EH (cell line): ENCODE results near the gene MTCL3.

Source experiments
- DNase-seq: peaks from one replicate; pipeline ENCODE4 v3.0.0-alpha.2; 2015; ENCODE audit warnings: low read depth

Gene MTCL3

GRCh38 chr6:127518710-127519468 lies at the start of gene MTCL3:
Gene MTCL3, minus strand, starts transcription at chr6:127519335.
- DNase-seq: peak; percentile 49

GRCh38 chr6:127567476-127567875 lies 48.3 kb upstream of the MTCL3 start:
- no peak for DNase-seq

GRCh38 chr6:127566651-127567050 lies 47.5 kb upstream of the MTCL3 start:
- DNase-seq: peak; percentile 15

DNA sequence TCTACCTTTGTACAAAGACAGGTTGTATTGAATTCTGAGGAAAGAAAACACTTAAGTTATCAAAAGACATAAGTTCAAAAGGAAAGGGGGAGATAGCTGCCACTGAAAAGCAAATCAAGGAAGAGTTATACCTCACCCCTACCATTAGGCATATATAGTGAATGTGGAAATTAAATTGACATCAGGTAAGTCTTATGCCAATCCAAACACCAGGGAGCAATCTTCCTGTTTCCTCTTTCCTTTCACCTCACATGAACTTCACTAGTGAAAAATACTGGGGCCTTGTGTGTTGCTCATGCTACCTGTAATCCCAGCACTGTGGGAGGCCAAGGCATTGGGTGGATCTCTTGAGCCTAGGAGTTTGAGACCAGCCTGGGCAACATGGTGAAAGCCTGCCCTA lies 47.0 kb upstream of the MTCL3 start:
- no peak for DNase-seq

GRCh38 chr6:127564761-127565160 lies 45.6 kb upstream of the MTCL3 start:
- DNase-seq: no peak

GRCh38 chr6:127561660-127562059 lies 42.5 kb upstream of the MTCL3 start:
- no peak for DNase-seq

DNA sequence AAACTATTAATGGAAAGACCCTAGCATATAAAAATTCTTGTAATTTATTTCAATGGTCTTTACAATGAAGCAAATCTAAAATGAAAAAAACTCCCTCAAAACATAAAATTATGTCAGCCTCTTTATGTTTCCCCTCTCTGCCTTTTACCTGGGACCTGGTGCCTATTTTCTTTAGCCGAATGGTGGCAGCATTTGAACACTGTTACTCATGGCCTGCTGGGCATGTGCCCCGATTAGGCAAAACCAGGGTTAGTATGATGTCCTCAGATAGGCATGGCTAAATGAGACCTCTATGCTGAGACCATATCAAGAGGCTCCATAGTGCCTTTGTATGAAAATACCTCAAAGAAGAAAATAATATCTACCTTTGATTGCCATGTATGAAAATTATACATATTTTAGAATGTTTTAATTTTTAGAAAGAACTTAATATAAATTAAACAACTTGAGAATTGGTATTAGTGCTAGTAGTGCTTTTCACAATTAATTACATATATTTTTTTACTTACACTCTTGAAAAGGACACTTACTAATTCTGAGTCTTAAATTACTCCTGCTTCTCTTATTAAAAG lies 35.4 kb upstream of the MTCL3 start:
- DNase-seq: peak; percentile 49

DNA sequence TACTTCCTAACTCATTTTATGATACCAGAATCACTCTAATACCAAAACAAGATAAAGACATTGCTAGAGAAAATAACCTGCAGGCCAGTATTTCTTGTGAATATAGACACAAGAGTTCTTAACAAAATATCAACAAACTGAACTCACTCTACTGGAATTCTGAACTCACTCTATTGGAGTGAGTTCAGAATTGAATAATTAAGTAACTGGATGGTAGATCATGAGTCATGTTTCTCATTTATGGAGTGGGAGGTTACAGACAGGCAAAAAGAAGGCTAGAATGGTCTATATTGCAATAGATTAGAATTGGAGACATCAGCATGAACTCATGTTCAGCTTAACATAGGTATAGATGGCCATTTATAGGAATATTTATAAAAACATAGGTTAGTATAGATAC lies 31.3 kb upstream of the MTCL3 start:
- peak; percentile 71 for DNase-seq

DNA sequence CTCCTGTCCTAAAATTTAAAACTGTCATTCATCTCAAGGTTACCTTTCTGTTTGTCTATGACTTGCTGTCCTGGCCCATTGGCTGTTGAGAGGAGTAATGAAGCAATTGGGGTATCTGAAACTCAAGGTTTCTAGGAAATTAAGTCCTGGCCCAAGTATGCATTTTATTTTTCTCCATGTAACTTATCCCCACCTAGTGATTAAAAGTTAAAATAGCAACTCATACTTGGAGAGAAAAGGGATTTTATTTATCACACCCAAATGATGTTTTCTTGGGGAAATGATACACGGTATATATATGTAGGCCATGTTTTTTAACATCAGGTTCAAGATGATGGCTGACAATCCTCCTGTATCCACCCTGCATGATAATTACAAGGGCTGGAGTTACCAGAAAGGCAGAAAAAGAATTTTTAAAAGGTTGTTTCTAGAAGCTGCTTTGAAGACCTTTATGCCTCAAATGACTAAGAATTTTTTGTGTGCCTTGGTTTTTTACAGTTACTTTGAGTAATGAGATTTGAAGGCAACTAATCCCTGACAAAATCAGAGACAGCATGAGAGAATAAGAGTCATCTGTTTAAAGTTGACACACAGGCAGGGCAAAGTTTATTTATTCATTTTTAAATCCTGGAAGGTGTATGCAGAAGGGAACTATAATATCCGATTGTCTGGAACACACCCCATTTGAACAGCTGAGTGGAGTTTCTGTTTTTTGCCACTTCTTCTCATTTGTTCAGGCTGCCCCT lies 28.9 kb upstream of the MTCL3 start:
- peak; percentile 19 for DNase-seq

DNA sequence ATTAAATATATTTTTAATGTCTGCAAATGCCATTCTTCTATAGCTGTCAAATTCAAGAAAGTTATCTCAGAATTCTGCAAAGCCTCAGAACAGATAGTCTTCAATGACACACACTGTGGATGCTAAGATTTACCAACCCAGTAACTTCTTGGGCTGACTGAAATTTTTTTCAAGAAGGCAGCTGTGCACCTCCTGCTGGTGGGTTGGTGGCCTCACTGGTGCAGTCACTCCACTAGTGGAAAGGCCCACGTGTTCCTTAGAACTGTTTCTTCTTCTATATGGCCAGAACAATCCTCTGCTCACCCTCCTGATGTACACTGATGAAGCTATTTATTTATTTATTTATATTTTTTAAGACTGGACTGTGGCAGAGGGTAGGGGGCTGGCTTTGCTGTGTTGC lies 28.1 kb upstream of the MTCL3 start:
- peak; percentile 9 for DNase-seq

GRCh38 chr6:127539272-127539671 lies 20.1 kb upstream of the MTCL3 start:
- DNase-seq: peak; percentile 32

DNA sequence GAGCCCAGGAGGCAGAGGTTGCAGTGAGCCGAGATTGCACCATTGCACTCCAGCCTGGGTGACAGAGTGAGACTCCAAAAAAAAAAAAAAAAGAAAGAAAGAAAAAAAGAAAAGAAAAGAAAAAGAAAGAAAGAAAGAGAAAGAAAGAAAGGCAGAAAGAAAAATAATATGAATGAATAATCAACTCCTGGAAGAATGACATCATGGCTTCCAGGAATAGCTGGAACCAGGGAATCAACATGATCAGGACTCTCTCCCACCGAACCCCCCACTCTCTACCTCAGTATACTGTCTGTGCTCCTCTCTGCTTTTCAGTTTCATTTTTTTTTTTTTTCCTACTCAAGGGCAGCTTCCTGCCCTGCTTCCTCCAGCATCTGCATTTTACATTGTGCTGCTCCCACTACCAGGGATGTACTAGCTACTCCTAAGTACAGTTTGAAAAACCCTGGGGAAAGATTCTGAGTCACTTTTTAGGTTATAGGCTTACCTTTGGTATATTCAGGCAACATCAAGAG lies 19.7 kb upstream of the MTCL3 start:
- no peak for DNase-seq

DNA sequence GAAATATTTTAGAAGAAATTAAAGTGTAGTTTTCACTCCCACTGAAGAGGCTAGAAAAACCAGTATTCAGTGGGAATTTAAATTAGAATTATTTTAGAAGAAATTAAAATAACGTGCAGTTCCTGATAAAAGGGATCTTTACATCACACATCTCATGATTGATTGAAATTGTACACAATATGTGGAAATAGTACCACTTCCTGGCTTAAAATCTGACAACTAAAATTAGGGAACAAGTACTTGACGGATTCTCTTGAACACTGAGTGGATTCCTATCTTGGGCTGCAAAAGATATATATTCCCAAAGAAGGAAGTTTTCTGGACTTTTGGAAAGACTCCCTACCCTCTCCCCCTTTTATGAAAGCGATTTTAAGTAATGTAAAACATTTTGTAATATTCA lies 14.6 kb upstream of the MTCL3 start:
- DNase-seq: no peak

DNA sequence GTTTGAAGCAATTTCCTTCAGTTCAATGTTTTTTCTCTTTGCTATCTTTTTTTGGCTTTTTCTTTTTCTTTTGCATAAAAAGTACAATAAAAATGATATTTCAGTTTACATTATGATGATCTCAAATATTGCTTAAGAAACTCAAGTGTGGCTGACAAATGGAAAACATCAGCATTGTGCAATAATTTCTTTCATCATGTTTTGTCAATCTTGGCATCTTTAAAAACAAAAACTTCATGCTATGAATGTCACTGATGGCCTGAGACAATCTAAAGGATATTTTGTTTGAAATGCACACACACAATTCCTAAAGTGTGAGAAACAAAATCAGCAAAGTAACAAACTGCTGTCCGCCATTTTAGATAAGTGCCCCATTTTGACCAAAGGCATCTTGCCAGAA lies 13.9 kb upstream of the MTCL3 start:
- DNase-seq: no peak

- DNase-seq: no peak
Observed at GRCh38 chr6:127522714-127523113, 3.6 kb upstream of the MTCL3 start.

DNA sequence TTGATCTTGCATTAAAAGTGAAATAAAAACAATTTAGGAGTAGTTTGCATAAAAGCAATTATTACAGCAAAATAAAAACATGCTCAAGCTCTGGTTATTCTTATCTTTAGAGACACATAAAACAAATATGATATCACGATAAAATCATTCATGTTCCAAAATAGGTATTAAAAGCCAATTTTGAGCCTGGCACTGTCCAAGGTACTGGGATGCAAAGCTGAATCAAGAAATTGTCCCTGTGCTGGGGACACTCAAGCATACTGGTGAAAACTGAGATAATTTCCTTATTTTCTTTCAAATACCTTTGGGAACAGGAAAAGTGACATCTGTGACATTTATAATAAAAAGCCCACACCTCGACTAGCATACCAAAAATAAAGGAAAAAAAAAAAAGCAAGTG lies 931 bp upstream of the MTCL3 start:
- peak; percentile 38 for DNase-seq

DNA sequence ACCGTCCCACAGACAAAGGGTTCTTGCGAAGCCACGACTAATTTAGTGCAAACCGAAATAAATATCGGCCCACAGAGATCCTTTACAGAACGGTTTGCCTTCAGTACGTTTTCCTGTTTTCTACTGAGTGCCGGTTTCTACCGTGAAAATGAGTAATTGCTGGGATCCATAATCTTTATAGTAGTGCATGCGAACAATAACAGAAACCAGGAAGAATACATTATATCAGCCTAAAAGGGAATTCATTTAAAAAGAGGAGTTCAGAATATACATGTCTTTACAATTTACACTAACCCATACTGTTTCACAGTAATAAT lies 292 bp upstream of the MTCL3 start:
- DNase-seq: no peak

DNA sequence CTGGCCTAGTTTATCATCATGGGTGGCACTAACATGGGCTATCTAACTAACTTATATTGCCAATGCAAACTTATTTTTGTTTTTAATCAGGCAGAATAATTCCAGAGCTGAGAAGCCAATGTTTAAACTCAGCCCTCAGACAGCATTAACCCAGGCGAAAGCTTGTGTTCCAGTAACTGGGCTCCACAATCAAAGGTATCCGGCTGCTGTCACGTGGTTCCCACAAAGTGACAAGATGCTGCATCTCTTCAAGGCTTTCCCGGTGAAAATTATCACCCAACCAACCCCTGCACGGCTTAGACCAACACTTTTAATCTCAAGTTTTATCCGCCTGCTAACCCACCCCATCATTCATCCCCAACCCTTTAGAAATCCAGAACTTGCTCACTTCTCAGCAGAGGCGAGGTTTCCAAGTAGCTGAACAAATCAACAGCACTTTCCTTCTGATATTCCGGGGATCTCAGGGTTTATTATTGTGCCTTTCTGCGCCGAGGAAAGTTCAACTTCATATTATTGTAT lies 885 bp downstream of the MTCL3 start:
- DNase-seq: no peak

- DNase-seq: no peak
Observed at GRCh38 chr6:127517693-127518092, 1.4 kb downstream of the MTCL3 start.

DNA sequence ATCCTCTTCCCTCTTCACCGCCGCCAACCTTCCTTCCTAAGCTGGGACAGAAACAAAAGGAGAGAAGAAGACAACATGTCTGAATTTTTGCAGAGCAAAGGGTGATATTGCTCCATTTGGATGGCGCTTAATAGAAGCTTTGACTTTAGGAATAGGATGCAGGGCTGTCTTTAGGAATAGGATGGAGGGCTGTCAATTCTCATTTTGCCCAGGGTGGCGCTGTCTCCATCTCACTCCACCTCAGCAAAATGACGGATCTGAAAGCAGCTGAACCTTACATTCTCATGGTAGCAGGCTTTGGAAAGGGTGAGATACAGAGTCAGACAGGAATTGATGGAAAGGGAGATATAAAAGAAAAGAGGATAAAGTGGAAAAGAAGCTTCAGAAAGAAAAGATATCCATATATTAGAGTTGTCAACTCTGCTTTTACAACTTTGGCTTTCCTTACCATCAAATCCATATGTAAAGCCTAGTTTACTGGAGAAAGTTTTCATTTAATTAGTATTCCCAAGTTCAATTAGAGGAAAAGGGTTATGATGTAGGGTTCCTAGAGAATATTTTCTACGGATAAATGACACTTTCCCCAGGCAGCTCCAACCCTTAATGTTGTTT lies 2.4 kb downstream of the MTCL3 start:
- peak; percentile 65 for DNase-seq

DNA sequence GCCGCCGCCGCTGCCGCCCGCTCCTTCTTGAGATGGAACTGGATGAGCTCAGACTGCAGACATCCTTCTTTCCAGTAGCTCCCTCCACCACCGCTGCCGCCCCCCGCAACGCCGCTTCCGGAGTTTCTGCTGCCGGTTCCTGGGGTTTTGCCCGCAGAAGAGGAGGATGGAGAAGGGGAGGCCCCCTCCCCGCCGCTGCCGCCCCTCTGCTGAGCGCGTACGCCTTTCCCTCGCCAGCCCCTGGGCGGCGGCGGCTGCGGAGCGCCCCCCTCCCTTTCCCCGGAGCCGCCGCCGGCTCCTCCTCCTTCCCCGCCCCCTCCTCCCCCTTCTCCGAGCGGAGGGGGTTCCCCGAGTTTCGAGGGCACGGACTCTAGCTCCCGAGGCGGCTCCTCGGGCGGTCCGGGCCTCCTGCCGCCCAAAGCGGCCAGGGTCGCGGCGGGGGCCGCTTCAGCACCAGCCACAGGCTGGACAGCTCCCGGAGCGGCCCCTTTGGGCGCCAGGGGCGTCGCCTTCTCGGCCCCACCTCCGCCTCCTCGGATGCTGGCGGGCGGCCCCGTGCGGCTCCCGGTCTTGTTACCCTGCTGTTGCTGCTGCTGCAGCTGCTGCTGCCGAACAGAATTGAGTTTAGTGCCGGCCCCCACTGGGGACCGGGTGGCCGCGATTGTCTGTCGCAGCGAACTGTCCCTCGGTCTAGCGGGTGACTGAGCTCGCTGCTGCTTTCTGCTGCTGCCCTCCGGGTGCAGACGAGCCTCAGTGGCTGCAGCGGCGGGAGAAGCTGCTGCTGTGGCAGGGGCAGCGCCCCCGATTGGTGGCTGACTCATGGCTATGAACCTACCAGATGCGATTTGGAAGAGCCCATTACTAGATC lies 3.1 kb downstream of the MTCL3 start:
- peak; percentile 77 for DNase-seq
